PC-3 (cell line): ENCODE measurements around the gene PPARG.

Source experiments
- EZH2 ChIP-seq: fragments of 300-600 bp; sonication (generic); IDR thresholded peaks from one replicate; pipeline ENCODE4 v1.6.1; 2017; ENCODE audit warnings: antibody characterized with exemption, mild to moderate bottlenecking, low read length; ENCODE audit not compliant: unreplicated experiment
- EZH2phosphoT487 ChIP-seq: fragments of 300-600 bp; sonication (generic); IDR thresholded peaks from 2 replicates; pipeline ENCODE4 v1.6.1; 2018; ENCODE audit warnings: mild to moderate bottlenecking, antibody characterized with exemption, low read length, borderline replicate concordance
- TF ChIP-seq, protein P1 (sequence below): fragments of 300-600 bp; sonication (generic); conservative IDR thresholded peaks from 2 replicates; pipeline ENCODE4 v1.5.1; 2017; ENCODE audit warnings: antibody characterized with exemption, low read depth, mild to moderate bottlenecking, low read length

- TF ChIP-seq, protein P1, sequence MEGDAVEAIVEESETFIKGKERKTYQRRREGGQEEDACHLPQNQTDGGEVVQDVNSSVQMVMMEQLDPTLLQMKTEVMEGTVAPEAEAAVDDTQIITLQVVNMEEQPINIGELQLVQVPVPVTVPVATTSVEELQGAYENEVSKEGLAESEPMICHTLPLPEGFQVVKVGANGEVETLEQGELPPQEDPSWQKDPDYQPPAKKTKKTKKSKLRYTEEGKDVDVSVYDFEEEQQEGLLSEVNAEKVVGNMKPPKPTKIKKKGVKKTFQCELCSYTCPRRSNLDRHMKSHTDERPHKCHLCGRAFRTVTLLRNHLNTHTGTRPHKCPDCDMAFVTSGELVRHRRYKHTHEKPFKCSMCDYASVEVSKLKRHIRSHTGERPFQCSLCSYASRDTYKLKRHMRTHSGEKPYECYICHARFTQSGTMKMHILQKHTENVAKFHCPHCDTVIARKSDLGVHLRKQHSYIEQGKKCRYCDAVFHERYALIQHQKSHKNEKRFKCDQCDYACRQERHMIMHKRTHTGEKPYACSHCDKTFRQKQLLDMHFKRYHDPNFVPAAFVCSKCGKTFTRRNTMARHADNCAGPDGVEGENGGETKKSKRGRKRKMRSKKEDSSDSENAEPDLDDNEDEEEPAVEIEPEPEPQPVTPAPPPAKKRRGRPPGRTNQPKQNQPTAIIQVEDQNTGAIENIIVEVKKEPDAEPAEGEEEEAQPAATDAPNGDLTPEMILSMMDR: no peak
- TF ChIP-seq EZH2 (no peak), EZH2phosphoT487 (no peak)
Measured at GRCh38 chr3:12265508-12265907, 23.4 kb upstream of the PPARG start.
